K562 (cell line): ENCODE results near the gene SLC27A2. TPM values are rescaled to one million over a fixed set of nuclear protein-coding genes. Genes with fewer than 3 reads are reported as not detected.
A peak's percentile ranks its signal among the peaks of the same experiment; 100 is the strongest.

Experiments used
- ATAC-seq: fragments of 200-7000 bp; cut with Tn5 transposase; 3 replicates; pipeline ENCODE4 v1.9.1; 2020; ENCODE audit warnings: moderate library complexity
- BruUV-seq: library from RNA; stranded (reverse); fragments of 400-500 nt; replicated peaks from 2 replicates; lab custom pipeline; 2021; lab: Mats Ljungman, UMichigan
- CTCF ChIA-PET: fragments of 300-600 bp; formaldehyde crosslinking; extraction: SDS; loops from one replicate; lab custom pipeline; 2021; ENCODE audit warnings: low intra/inter-chr PET ratio; lab: Yijun Ruan, JAX
- POLR2A ChIA-PET: fragments of 300-600, 350-650 bp; sonication (Branson Sonifier 250); formaldehyde crosslinking; extraction: SDS; loops from one replicate; lab custom pipeline; 2021; ENCODE audit warnings: antibody characterized with exemption, inconsistent platforms; lab: Yijun Ruan, JAX
- DNase-seq, 4 experiments: peaks; one replicate each; pipeline versions ENCODE4 v3.0.0 to v3.0.0-alpha.2; 2011 to 2018; ENCODE audit warnings: low spot score in 3 of 4, mixed read lengths in 3 of 4; ENCODE audit errors: extremely low read depth in 1 of 4
- FAIRE-seq: peaks from 2 replicates; lab custom pipeline; 2011; peaks lifted over from hg19 to GRCh38; lab: Jason Lieb, UNC
- H2AFZ ChIP-seq: 2 replicates; pipeline ENCODE4 v1.6.0; 2011; ENCODE audit warnings: low read depth, low read length, control low read depth, inconsistent platforms
- H3K27ac ChIP-seq: fragments of 200-600 bp; 3 replicates; pipeline ENCODE4 v1.8.0; 2011; ENCODE audit warnings: low read depth, mild to moderate bottlenecking, control low read depth, inconsistent platforms, low read length, moderate library complexity, mixed read lengths; ENCODE audit errors: extremely low read depth
- H3K27me3 ChIP-seq, 2 experiments: fragments of 300-600 bp in 1 of 2; 2 replicates in 1 of 2; 3 replicates in 1 of 2; pipeline versions ENCODE4 v1.6.0 to v1.8.0; 2011; ENCODE audit warnings: inconsistent platforms in 2 of 2, low read length in 2 of 2, mild to moderate bottlenecking in 1 of 2, mixed read lengths in 1 of 2, moderate library complexity in 1 of 2; ENCODE audit not compliant: control insufficient read depth in 2 of 2, insufficient read depth in 2 of 2
- H3K36me3 ChIP-seq: fragments of 300-600 bp; 3 replicates; pipeline ENCODE4 v1.8.0; 2011; ENCODE audit warnings: mild to moderate bottlenecking, low read length, inconsistent platforms; ENCODE audit not compliant: control insufficient read depth, insufficient read depth
- H3K4me1 ChIP-seq, 2 experiments: fragments of 200-600 bp in 1 of 2; replicated peaks in 1 of 2; 2 replicates in 1 of 2; 3 replicates in 1 of 2; pipeline versions ENCODE4 v1.5.1 to v1.8.0; 2011; ENCODE audit warnings: inconsistent platforms in 2 of 2, low read length in 2 of 2, mild to moderate bottlenecking in 1 of 2, mixed read lengths in 1 of 2, moderate library complexity in 1 of 2; ENCODE audit not compliant: control insufficient read depth in 2 of 2, insufficient read depth in 2 of 2
- H3K4me2 ChIP-seq: 2 replicates; pipeline ENCODE4 v1.6.1; 2011; ENCODE audit warnings: low read length, control low read depth, inconsistent platforms, mixed read lengths; ENCODE audit not compliant: insufficient read depth
- H3K4me3 ChIP-seq: fragments of 200-600 bp; sonication (generic), shearing (Covaris generic); 2 replicates; pipeline ENCODE4 v1.5.1; 2016; ENCODE audit warnings: control low read depth, inconsistent platforms
- H3K79me2 ChIP-seq: fragments of 200-600 bp; 3 replicates; pipeline ENCODE4 v1.8.0; 2011; ENCODE audit warnings: low read length, inconsistent platforms; ENCODE audit not compliant: control insufficient read depth, insufficient read depth
- H3K9ac ChIP-seq, 2 experiments: 2 replicates each; pipeline versions ENCODE4 v1.6.0 to v1.6.1; 2011; ENCODE audit warnings: low read depth in 2 of 2, low read length in 2 of 2, control low read depth in 1 of 2, inconsistent platforms in 1 of 2, mild to moderate bottlenecking in 1 of 2, mixed read lengths in 1 of 2; ENCODE audit not compliant: insufficient read depth in 1 of 2
- H3K9me1 ChIP-seq: one replicate; pipeline ENCODE4 v1.6.0; 2011; ENCODE audit warnings: inconsistent platforms, mild to moderate bottlenecking, low read length, moderate library complexity; ENCODE audit not compliant: control insufficient read depth, insufficient read depth
- H3K9me3 ChIP-seq: replicated peaks from 2 replicates; pipeline ENCODE4 v1.5.1; 2011; ENCODE audit warnings: low read depth, low read length, inconsistent platforms; ENCODE audit not compliant: control insufficient read depth, insufficient read depth
- H4K20me1 ChIP-seq: replicated peaks from 2 replicates; pipeline ENCODE4 v1.6.1; 2011; ENCODE audit warnings: low read length, inconsistent platforms, mixed read lengths; ENCODE audit not compliant: control insufficient read depth, insufficient read depth
- BMI1 ChIP-seq: fragments of 150-350 bp; IDR thresholded peaks from 2 replicates; pipeline ENCODE4 v1.6.1; 2014; ENCODE audit warnings: low read length
- C11orf30 ChIP-seq: fragments of 450-650 bp; IDR thresholded peaks from 2 replicates; pipeline ENCODE4 v1.6.1; 2016; ENCODE audit warnings: low read depth, mild to moderate bottlenecking
- HDAC2 ChIP-seq: fragments of 450-650 bp; IDR thresholded peaks from 2 replicates; pipeline ENCODE4 v1.6.1; 2016; ENCODE audit warnings: mild to moderate bottlenecking
- HMG20B ChIP-seq: fragments of 250-450 bp; sonication (Bioruptor Pico); IDR thresholded peaks from 2 replicates; pipeline ENCODE4 v1.5.0; 2021; ENCODE audit warnings: mild to moderate bottlenecking
- MAFF ChIP-seq: IDR thresholded peaks from 2 replicates; pipeline ENCODE4 v1.6.1; 2012; ENCODE audit warnings: low read length, improper control_type of control experiment
- MAFG ChIP-seq: fragments of 450-650 bp; conservative IDR thresholded peaks from 2 replicates; pipeline ENCODE4 v1.6.1; 2016; ENCODE audit warnings: missing genetic modification characterization, missing compliant biosample characterization
- MBD2 ChIP-seq: sonication (generic); IDR thresholded peaks from 2 replicates; pipeline ENCODE4 v1.6.1; 2016; ENCODE audit warnings: low read depth, borderline replicate concordance
- MCM3 ChIP-seq: fragments of 450-650 bp; IDR thresholded peaks from 2 replicates; pipeline ENCODE4 v1.6.1; 2016
- NFE2 ChIP-seq: IDR thresholded peaks from 2 replicates; pipeline ENCODE4 v1.6.1; 2014; ENCODE audit warnings: antibody characterized with exemption, low read depth
- NFIC ChIP-seq: fragments of 450-650 bp; IDR thresholded peaks from 2 replicates; pipeline ENCODE4 v1.6.1; 2017; ENCODE audit warnings: mild to moderate bottlenecking, inconsistent platforms
- NFIX ChIP-seq: fragments of 250-450 bp; sonication (Bioruptor Pico); IDR thresholded peaks from 2 replicates; pipeline ENCODE4 v1.4.0; 2020; ENCODE audit warnings: low read depth, mild to moderate bottlenecking, moderate library complexity
- NFRKB ChIP-seq: fragments of 450-650 bp; IDR thresholded peaks from 2 replicates; pipeline ENCODE4 v1.6.1; 2016; ENCODE audit warnings: low read depth
- YY1 ChIP-seq, 3 experiments: IDR thresholded peaks; 2 replicates each; pipeline ENCODE4 v1.6.1; 2011; ENCODE audit warnings: low read length in 2 of 3, mild to moderate bottlenecking in 2 of 3, moderate library complexity in 2 of 3, borderline replicate concordance in 1 of 3, control low read depth in 1 of 3, low read depth in 1 of 3; ENCODE audit not compliant: insufficient read depth in 3 of 3, insufficient replicate concordance in 2 of 3, control insufficient read depth in 1 of 3, insufficient read length in 1 of 3; ENCODE audit errors: extremely low read depth in 1 of 3
- ZNF134 ChIP-seq: fragments of 250-450 bp; sonication (Bioruptor Pico); conservative IDR thresholded peaks from 2 replicates; pipeline ENCODE4 v1.4.0; 2020
- ZNF316 ChIP-seq: fragments of 450-650 bp; IDR thresholded peaks from 2 replicates; pipeline ENCODE4 v1.6.1; 2016
- WGBS: fragments of 100-300 bp; shearing (Covaris generic); methylation state at CpG from one replicate; pipeline ENCODE4 v1.1.6; 2016; ENCODE audit warnings: low coverage, mixed read lengths; ENCODE audit not compliant: insufficient coverage; ENCODE audit errors: missing lambda C conversion rate; 5-methylcytosine and 5-hydroxymethylcytosine counted together
- in situ Hi-C: fragments of 300-500 bp; cut with MboI; formaldehyde crosslinking; loops from 4 replicates; pipeline ENCODE4 v1.15.0; 2018; ENCODE audit warnings: inconsistent platforms, mixed read lengths
- intact Hi-C: fragments of 100-400 bp; cut with micrococcal nuclease; formaldehyde crosslinking; loops from 2 replicates; pipeline ENCODE4 v1.14.2; 2022
- polyA plus RNA-seq, 8 experiments: library from polyadenylated mRNA; depleted of rRNA in 4 of 8; stranded (reverse) in 5 of 8; unstranded in 3 of 8; fragments of >200 nt; fragmentation: Nextera tagmentation in 2 of 8; fragmentation: Illumina TruSeq in 1 of 8; extraction: Ambion mirVana in 2 of 8; extraction: Trizol in 1 of 8; gene quantifications; 2 replicates each; pipeline versions ENCODE4 v1.2.1 to v1.2.3, GENCODE V29; 2011 to 2014; ENCODE audit warnings: inconsistent platforms in 1 of 8, missing spikeins in 1 of 8
- total RNA-seq, 7 experiments: library from RNA; depleted of rRNA in 6 of 7; stranded (reverse); fragments of >200 nt in 6 of 7; fragmentation: Illumina TruSeq in 2 of 7; extraction: Trizol in 2 of 7; gene quantifications; 2 replicates each; pipeline versions ENCODE4 v1.2.1 to v1.2.3, GENCODE V29; 2011 to 2021; ENCODE audit warnings: low replicate concordance in 1 of 7
- TF ChIP-seq, protein P1 (sequence below): fragments of 250-450 bp; sonication (Bioruptor Pico); IDR thresholded peaks from 2 replicates; pipeline ENCODE4 v1.5.1; 2021; ENCODE audit warnings: mild to moderate bottlenecking
- TF ChIP-seq, protein P2 (sequence below), 2 experiments: fragments of 150-350 bp in 1 of 2; IDR thresholded peaks; 2 replicates each; pipeline ENCODE4 v1.6.1; 2012 to 2016; ENCODE audit warnings: low read depth in 2 of 2, low read length in 2 of 2, mild to moderate bottlenecking in 1 of 2, moderate library complexity in 1 of 2

The SLC27A2 gene
- total and polyA plus RNA-seq, 9 of the 15 experiments (the other 6 are each of a cell fraction or from before 2014, with no cell fraction given), result 4.9 to 38.0 (median 22.7) TPM

DNA sequence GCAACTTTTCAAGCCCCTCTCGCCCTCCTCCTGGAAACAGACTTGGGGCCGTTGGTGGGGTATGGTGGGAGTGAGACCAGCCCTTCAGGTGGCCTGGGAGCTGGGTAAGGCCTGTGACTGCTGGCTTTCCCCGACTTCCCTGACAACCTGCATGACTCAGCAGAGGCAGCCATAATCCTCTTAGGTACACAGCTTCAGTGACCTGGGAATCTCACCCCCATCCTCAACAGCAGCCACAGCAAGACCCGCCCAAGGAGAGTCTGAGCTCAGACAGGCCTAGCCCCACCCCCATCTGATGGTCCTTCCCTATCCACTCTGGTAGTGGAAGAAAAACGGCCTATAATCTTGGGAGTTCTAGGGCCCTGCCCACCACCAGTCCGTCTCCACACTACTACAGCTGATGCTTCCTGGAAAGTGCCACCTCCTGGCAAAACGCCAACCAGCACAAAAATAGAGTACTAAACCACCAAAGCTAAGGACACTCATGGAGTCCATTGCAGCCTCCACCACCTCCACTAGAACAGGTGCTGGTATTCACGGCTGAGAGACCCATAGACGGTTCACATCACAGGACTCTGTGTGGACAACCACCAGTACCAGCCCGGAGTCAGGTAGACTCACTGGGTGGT, 13.1 kb upstream of the SLC27A2 start:
- H4K20me1 ChIP-seq, result no peaks in the 10 kb centered on the region
- H3K79me2 ChIP-seq, result no peaks in the 10 kb centered on the region
- H3K9me3 ChIP-seq, result no peaks in the 10 kb centered on the region
- peak in 1 of 4 experiments; percentile 31 for DNase-seq
- in situ Hi-C loops, result no loop called here
- ChIA-PET CTCF (no interaction called here), POLR2A (interaction anchor here (0.6 to 2.4 kb wide), 5 partner anchors 8 to 1195 kb away, joined by 3 to 11 read pairs (median 5); partner anchors contain the start of gene SLC27A2)
- intact Hi-C loops, result no loop called here
- peak overlapping the region in 1 of 2 experiments; percentile 52; a peak in 1 of 4 replicates for H3K9ac ChIP-seq
- no peak overlapping the region for H3K4me2 ChIP-seq
- 60% methylated on average over 9 of the region's 10 CpGs for WGBS
- H3K9me1 ChIP-seq, result no peaks in the 10 kb centered on the region
- peak overlapping the region; percentile 71 for H2AFZ ChIP-seq
- no peak; the same call in 2 of the 3 replicates for ATAC-seq
- H3K36me3 ChIP-seq, result no peaks in the 10 kb centered on the region
- no peak for FAIRE-seq
- peaks cover 0 to 4% of the 10 kb centered on the region in 2 experiments; a peak in 2 of 5 replicates for H3K4me1 ChIP-seq
- no peak overlapping the region; the same call in 2 of the 3 replicates for H3K27ac ChIP-seq
- TF ChIP-seq BMI1 (no peak), MCM3 (no peak), NFIX (CRISPR knock-in tag) (peak; percentile 48; the same call in 1 of the 2 replicates), NFE2 (peak; percentile 71), MBD2 (no peak), MAFF (peak; percentile 17; the same call in 1 of the 2 replicates), YY1 (IDR thresholded peaks at IDR 0.05; ENCODE audit: borderline replicate concordance in 1 of 3, control insufficient read depth in 1 of 3, extremely low read depth in 1 of 3, insufficient read depth in 3 of 3, insufficient read length in 1 of 3, insufficient replicate concordance in 2 of 3, low read depth in 1 of 3, low read length in 2 of 3) (peak in 1 of 3 experiments; percentile 37), NFRKB (no peak), MAFG (peak; percentile 16; the same call in 1 of the 2 replicates), ZNF316 (0 out of 2 replicates have a peak, but pooled peaks have one; percentile 10), ZNF134 (CRISPR knock-in tag) (no peak), C11orf30 (peak; percentile 59; the same call in 1 of the 2 replicates), HMG20B (CRISPR knock-in tag) (no peak), HDAC2 (no peak), NFIC (peak; percentile 94)
- TF ChIP-seq, protein P1, sequence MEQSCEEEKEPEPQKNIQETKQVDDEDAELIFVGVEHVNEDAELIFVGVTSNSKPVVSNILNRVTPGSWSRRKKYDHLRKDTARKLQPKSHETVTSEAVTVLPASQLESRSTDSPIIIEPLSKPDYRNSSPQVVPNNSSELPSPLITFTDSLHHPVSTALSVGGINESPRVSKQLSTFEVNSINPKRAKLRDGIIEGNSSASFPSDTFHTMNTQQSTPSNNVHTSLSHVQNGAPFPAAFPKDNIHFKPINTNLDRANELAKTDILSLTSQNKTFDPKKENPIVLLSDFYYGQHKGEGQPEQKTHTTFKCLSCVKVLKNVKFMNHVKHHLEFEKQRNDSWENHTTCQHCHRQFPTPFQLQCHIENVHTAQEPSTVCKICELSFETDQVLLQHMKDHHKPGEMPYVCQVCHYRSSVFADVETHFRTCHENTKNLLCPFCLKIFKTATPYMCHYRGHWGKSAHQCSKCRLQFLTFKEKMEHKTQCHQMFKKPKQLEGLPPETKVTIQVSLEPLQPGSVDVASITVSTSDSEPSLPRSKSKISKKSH (CRISPR knock-in tag), result no peak
- TF ChIP-seq, protein P2, sequence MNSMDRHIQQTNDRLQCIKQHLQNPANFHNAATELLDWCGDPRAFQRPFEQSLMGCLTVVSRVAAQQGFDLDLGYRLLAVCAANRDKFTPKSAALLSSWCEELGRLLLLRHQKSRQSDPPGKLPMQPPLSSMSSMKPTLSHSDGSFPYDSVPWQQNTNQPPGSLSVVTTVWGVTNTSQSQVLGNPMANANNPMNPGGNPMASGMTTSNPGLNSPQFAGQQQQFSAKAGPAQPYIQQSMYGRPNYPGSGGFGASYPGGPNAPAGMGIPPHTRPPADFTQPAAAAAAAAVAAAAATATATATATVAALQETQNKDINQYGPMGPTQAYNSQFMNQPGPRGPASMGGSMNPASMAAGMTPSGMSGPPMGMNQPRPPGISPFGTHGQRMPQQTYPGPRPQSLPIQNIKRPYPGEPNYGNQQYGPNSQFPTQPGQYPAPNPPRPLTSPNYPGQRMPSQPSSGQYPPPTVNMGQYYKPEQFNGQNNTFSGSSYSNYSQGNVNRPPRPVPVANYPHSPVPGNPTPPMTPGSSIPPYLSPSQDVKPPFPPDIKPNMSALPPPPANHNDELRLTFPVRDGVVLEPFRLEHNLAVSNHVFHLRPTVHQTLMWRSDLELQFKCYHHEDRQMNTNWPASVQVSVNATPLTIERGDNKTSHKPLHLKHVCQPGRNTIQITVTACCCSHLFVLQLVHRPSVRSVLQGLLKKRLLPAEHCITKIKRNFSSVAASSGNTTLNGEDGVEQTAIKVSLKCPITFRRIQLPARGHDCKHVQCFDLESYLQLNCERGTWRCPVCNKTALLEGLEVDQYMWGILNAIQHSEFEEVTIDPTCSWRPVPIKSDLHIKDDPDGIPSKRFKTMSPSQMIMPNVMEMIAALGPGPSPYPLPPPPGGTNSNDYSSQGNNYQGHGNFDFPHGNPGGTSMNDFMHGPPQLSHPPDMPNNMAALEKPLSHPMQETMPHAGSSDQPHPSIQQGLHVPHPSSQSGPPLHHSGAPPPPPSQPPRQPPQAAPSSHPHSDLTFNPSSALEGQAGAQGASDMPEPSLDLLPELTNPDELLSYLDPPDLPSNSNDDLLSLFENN (IDR thresholded peaks at IDR 0.05; ENCODE audit: low read depth in 2 of 2, low read length in 2 of 2), result no peak
- TF ChIP-seq, all 486 proteins: peak for 8
- H3K4me3 ChIP-seq, result no peak overlapping the region
- BruUV-seq, result no TSS peak
- no peaks in the 10 kb centered on the region for H3K27me3 ChIP-seq
